GM12872 (cell line): ENCODE results near the gene VIPR1.

Experiments
- CTCF ChIP-seq: IDR thresholded peaks from 3 replicates; pipeline ENCODE4 v1.5.1; 2011; ENCODE audit warnings: low read depth, mild to moderate bottlenecking, low read length, moderate library complexity; ENCODE audit not compliant: insufficient read depth

Gene VIPR1

GRCh38 chr3:42505849-42506410 lies 3.5 kb downstream of the VIPR1 start:
- TF ChIP-seq CTCF, result no peak

- no peak for TF ChIP-seq CTCF
Measured at GRCh38 chr3:42507252-42507651, 4.8 kb downstream of the VIPR1 start.

- TF ChIP-seq CTCF, result no peak
Measured at GRCh38 chr3:42507761-42508335, 5.4 kb downstream of the VIPR1 start.

- TF ChIP-seq CTCF, result no peak
Measured at GRCh38 chr3:42508562-42508961, 6.1 kb downstream of the VIPR1 start.

- TF ChIP-seq CTCF, result no peak
Measured at GRCh38 chr3:42509111-42509510, 6.7 kb downstream of the VIPR1 start.

GRCh38 chr3:42510325-42510724 lies 7.9 kb downstream of the VIPR1 start:
- TF ChIP-seq CTCF, result no peak

- TF ChIP-seq CTCF, result no peak
Measured at GRCh38 chr3:42511201-42511600, 8.8 kb downstream of the VIPR1 start.
